SU-DHL-6 (cell line): ENCODE results near the gene MRTFB.
A peak's percentile ranks its signal among the peaks of the same experiment; 100 is the strongest.

ENCODE experiments used
- H2AFZ ChIP-seq: fragments of 200-600 bp; sonication (generic); 2 replicates; pipeline ENCODE4 v1.6.1; 2014; ENCODE audit warnings: low read depth, mild to moderate bottlenecking, moderate library complexity, mixed read lengths, antibody characterized with exemption, low read length; ENCODE audit not compliant: severe bottlenecking
- H3F3A ChIP-seq: fragments of 200-600 bp; shearing (Covaris generic); 2 replicates; pipeline ENCODE4 v1.6.0; 2016; ENCODE audit warnings: antibody characterized with exemption, mild to moderate bottlenecking; ENCODE audit not compliant: insufficient read depth
- H3K27ac ChIP-seq: fragments of 200-600 bp; sonication (generic); 2 replicates; pipeline ENCODE4 v1.5.1; 2016; ENCODE audit warnings: low read depth, mild to moderate bottlenecking, low read length, moderate library complexity, mixed read lengths
- H3K27me3 ChIP-seq: fragments of 200-600 bp; sonication (generic), shearing (Covaris generic); 2 replicates; pipeline ENCODE4 v1.6.0; 2014; ENCODE audit warnings: mild to moderate bottlenecking, low read length
- H3K36me3 ChIP-seq: fragments of 200-600 bp; sonication (generic); 2 replicates; pipeline ENCODE4 v1.6.1; 2014; ENCODE audit warnings: mild to moderate bottlenecking, low read length, mixed read lengths
- H3K4me2 ChIP-seq: fragments of 300-600, 200-600 bp; shearing (Covaris generic), sonication (generic); 2 replicates; pipeline ENCODE4 v1.6.0; 2014; ENCODE audit warnings: low read length, low read depth, mild to moderate bottlenecking; ENCODE audit not compliant: poor library complexity, severe bottlenecking
- H3K4me3 ChIP-seq: fragments of 200-600 bp; sonication (generic); 2 replicates; pipeline ENCODE4 v1.5.1; 2014; ENCODE audit warnings: antibody characterized with exemption, low read length, mild to moderate bottlenecking, mixed read lengths; ENCODE audit not compliant: insufficient read depth, poor library complexity, severe bottlenecking
- H3K79me2 ChIP-seq: fragments of 200-600 bp; sonication (generic); 2 replicates; pipeline ENCODE4 v1.6.1; 2014; ENCODE audit warnings: mild to moderate bottlenecking, low read length, moderate library complexity; ENCODE audit not compliant: insufficient read depth
- H3K9ac ChIP-seq: fragments of 200-600 bp; sonication (generic); 2 replicates; pipeline ENCODE4 v1.7.0; 2014; ENCODE audit warnings: mild to moderate bottlenecking, low read length
- H3K9me2 ChIP-seq: fragments of 200-600 bp; sonication (generic); replicated peaks from 2 replicates; pipeline ENCODE4 v1.6.1; 2014; ENCODE audit warnings: low read length; ENCODE audit not compliant: insufficient read depth
- H3K9me3 ChIP-seq: fragments of 200-600 bp; sonication (generic); 2 replicates; pipeline ENCODE4 v1.6.1; 2014; ENCODE audit warnings: low read length, mixed read lengths; ENCODE audit not compliant: insufficient read depth
- H4K20me1 ChIP-seq: fragments of 200-600 bp; sonication (generic); 2 replicates; pipeline ENCODE4 v1.6.1; 2014; ENCODE audit warnings: low read depth, mild to moderate bottlenecking, antibody characterized with exemption, low read length, moderate library complexity, mixed read lengths
- EZH2phosphoT487 ChIP-seq: fragments of 200-600 bp; sonication (generic), shearing (Covaris generic); conservative IDR thresholded peaks from 2 replicates; pipeline ENCODE4 v1.6.1; 2018; ENCODE audit warnings: mild to moderate bottlenecking, antibody characterized with exemption, low read length, moderate library complexity, mixed read lengths
- TF ChIP-seq, protein P1 (sequence below): fragments of 200-600 bp; sonication (generic); IDR thresholded peaks from one replicate; pipeline ENCODE4 v1.5.1; 2017; ENCODE audit warnings: antibody characterized with exemption, mild to moderate bottlenecking, low read length, moderate library complexity; ENCODE audit not compliant: insufficient read depth, poor library complexity, severe bottlenecking

MRTFB gene

DNA sequence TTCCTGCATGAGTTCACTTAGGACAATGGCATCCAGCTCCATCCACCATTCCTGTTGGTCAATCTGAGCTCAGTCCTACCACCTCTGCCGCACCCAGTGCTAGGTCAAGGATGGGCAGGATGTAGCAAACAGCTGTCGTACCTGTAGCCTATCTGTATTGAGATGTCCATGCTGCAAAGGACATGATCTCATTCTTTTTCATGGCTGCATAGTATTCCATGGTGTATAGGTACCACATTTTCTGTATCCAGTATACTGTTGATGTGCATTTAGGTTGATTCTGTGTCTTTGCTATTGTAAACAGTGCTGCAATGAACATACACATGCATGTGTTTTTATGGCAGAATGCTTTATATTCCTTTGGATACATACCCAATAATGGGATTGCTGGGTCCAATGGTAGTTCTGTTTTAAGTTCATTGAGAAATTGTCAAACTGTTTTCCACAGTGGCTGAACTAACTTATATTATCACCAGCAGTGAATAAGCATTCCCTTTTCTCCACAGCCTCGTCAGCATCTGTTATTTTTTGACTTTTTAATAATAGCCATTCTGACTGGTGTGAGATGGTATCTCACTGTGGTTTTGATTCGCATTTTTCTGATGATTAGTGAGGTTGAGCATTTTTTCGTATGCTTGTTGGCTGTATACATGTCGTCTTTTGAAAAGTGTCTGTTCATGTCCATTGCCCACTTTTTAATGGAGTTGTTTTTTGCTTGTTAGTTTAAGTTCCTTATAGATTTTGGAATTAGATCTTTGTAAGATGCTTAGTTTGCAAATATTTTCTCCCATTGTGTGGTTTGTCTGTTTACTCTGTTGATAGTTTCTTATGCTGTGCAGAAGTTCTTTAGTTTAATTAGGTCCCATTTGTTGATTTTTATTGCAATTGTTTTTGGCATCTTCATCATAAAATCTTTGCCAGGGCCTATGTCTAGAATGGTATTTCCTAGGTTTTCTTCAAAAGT lies 7.2 kb upstream of the MRTFB start:
- Histone ChIP-seq H3K27me3 (no peaks in the 10 kb centered on the region), H4K20me1 (no peaks in the 10 kb centered on the region), H3K9me3 (no peaks in the 10 kb centered on the region), H2AFZ (no peak overlapping the region), H3K4me2 (no peak overlapping the region), H3K36me3 (no peaks in the 10 kb centered on the region), H3K4me3 (no peak overlapping the region), H3F3A (no peaks in the 10 kb centered on the region), H3K27ac (no peak overlapping the region), H3K79me2 (no peaks in the 10 kb centered on the region), H3K9me2 (no peaks in the 10 kb centered on the region), H3K9ac (no peak overlapping the region)
- TF ChIP-seq EZH2phosphoT487, result no peak
- TF ChIP-seq, protein P1, sequence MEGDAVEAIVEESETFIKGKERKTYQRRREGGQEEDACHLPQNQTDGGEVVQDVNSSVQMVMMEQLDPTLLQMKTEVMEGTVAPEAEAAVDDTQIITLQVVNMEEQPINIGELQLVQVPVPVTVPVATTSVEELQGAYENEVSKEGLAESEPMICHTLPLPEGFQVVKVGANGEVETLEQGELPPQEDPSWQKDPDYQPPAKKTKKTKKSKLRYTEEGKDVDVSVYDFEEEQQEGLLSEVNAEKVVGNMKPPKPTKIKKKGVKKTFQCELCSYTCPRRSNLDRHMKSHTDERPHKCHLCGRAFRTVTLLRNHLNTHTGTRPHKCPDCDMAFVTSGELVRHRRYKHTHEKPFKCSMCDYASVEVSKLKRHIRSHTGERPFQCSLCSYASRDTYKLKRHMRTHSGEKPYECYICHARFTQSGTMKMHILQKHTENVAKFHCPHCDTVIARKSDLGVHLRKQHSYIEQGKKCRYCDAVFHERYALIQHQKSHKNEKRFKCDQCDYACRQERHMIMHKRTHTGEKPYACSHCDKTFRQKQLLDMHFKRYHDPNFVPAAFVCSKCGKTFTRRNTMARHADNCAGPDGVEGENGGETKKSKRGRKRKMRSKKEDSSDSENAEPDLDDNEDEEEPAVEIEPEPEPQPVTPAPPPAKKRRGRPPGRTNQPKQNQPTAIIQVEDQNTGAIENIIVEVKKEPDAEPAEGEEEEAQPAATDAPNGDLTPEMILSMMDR, result no peak

- Histone ChIP-seq H3K9me2 (no peaks in the 10 kb centered on the region), H3K4me2 (no peak overlapping the region)
Observed at GRCh38 chr16:14069818-14070217, 1.3 kb upstream of the MRTFB start.

DNA sequence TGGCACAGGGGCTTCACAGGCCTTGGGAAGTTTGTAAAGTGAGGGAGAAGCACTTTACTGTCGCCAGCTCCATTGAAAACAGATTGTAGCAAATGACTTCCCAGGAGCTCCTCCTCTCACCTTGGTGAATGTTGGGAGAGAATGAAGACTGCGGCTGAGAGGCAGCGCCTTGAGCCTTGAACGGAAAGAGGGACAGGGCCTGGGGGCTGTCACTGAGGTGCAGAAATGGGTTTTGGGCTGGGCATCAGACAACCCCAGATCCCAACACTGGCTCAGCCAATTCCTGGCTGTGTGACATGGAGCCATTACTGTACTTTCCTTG lies 603 bp upstream of the MRTFB start:
- no peak for TF ChIP-seq EZH2phosphoT487
- TF ChIP-seq, protein P1, result no peak
- Histone ChIP-seq H3K9me3 (no peaks in the 10 kb centered on the region), H3K27me3 (no peaks in the 10 kb centered on the region), H3K4me3 (peak overlapping the region; percentile 76), H3K9me2 (no peaks in the 10 kb centered on the region), H2AFZ (peak overlapping the region; percentile 98), H3K9ac (peak overlapping the region; percentile 85), H3K36me3 (no peaks in the 10 kb centered on the region), H3K4me2 (peak overlapping the region; percentile 74), H3F3A (no peaks in the 10 kb centered on the region), H4K20me1 (0 out of 2 replicates have a peak, but pooled peaks cover 5% of the 10 kb centered on the region), H3K79me2 (peaks cover 17% of the 10 kb centered on the region; the same call in 1 of the 2 replicates), H3K27ac (no peak overlapping the region)

More at GRCh38 chr16:14069818-14070217, 1.3 kb upstream of the MRTFB start:
- Histone ChIP-seq H3K9me3 (no peaks in the 10 kb centered on the region), H3K9ac (no peak overlapping the region), H3K36me3 (no peaks in the 10 kb centered on the region), H4K20me1 (0 out of 2 replicates have a peak, but pooled peaks cover 5% of the 10 kb centered on the region), H3F3A (no peaks in the 10 kb centered on the region), H3K27me3 (no peaks in the 10 kb centered on the region), H3K4me3 (no peak overlapping the region), H3K79me2 (peaks cover 17% of the 10 kb centered on the region; the same call in 1 of the 2 replicates), H2AFZ (no peak overlapping the region), H3K27ac (no peak overlapping the region)
- no peak for TF ChIP-seq EZH2phosphoT487
- TF ChIP-seq, protein P1, result no peak
